Gastrocnemius medialis (tissue), 4 donors: ENCODE data around the gene PLCL1. TPM values are rescaled to one million over a fixed set of nuclear protein-coding genes. Genes with fewer than 3 reads are reported as not detected.

ENCODE experiments used
- ATAC-seq, 2 donors: fragments of 150-250 bp; one replicate each; pipeline ENCODE4 v1.9.1; 2016
- DNase-seq, 2 donors: peaks; one replicate each; pipeline ENCODE4 v3.0.0-alpha.2; 2019
- H3K27ac ChIP-seq, 4 donors: fragments of 200-600 bp; sonication (generic); 1 replicate in 1 of 4; 2 replicates in 3 of 4; pipeline ENCODE4 v1.5.1; 2016 to 2018; ENCODE audit warnings: mild to moderate bottlenecking in 2 of 4, moderate library complexity in 1 of 4
- H3K27me3 ChIP-seq, 3 donors: fragments of 200-600 bp; sonication (generic) in 2 of 3; 1 replicate in 1 of 3; 2 replicates in 2 of 3; pipeline versions ENCODE4 v1.5.1 to v1.6.0; 2016 to 2019; ENCODE audit warnings: mild to moderate bottlenecking in 1 of 3, moderate library complexity in 1 of 3
- H3K36me3 ChIP-seq, 2 donors: fragments of 200-600 bp; sonication (generic) in 1 of 2; one replicate each; pipeline ENCODE4 v1.5.1; 2017 to 2018
- H3K4me1 ChIP-seq, 2 donors: fragments of 200-600 bp; sonication (generic) in 1 of 2; one replicate each; pipeline ENCODE4 v1.5.1; 2016 to 2017; ENCODE audit warnings: mild to moderate bottlenecking in 2 of 2
- H3K4me3 ChIP-seq, 4 donors: fragments of 200-600 bp; sonication (generic) in 3 of 4; 1 replicate in 1 of 4; 2 replicates in 3 of 4; pipeline ENCODE4 v1.5.1; 2016 to 2019; ENCODE audit warnings: mild to moderate bottlenecking in 2 of 4
- H3K9me3 ChIP-seq, 3 donors: fragments of 200-600 bp; sonication (generic) in 2 of 3; 1 replicate in 1 of 3; 2 replicates in 2 of 3; pipeline ENCODE4 v1.5.1; 2016 to 2019
- POLR2A ChIP-seq, 2 donors: fragments of 450-650 bp; IDR thresholded peaks; one replicate each; pipeline ENCODE4 v1.6.1; 2017; ENCODE audit warnings: antibody characterized with exemption in 2 of 2, mild to moderate bottlenecking in 2 of 2, moderate library complexity in 2 of 2
- in situ Hi-C, 4 donors: fragments of 200-750 bp; cut with MboI; loops; one replicate each; pipeline versions ENCODE4 v1.15.0 to v1.8.0; 2017; ENCODE audit warnings: low sequenced_read_pairs in 4 of 4
- intact Hi-C: fragments of 100-400 bp; cut with DNase I; formaldehyde crosslinking; loops from one replicate; pipeline ENCODE4 v1.15.1; 2023; ENCODE audit warnings: low total_unique reads
- total RNA-seq, 4 donors: library from RNA; depleted of rRNA; stranded (reverse); fragments of >200 nt; gene quantifications; one replicate each; pipeline versions ENCODE4 v1.1.0 to v1.2.3, GENCODE V29; 2016
- TF ChIP-seq, protein P1 (sequence below), 5 experiments: fragments of 450-650 bp in 3 of 5; fragments of 200-600 bp in 2 of 5; sonication (generic) in 2 of 5; IDR thresholded peaks in 4 of 5; conservative IDR thresholded peaks in 1 of 5; 1 replicate in 4 of 5; 2 replicates in 1 of 5; pipeline ENCODE4 v1.5.1; 2016 to 2019; ENCODE audit warnings: antibody characterized with exemption in 5 of 5, mild to moderate bottlenecking in 3 of 5, moderate library complexity in 3 of 5

Gene PLCL1
- total RNA-seq, 4 donors from 2014 or later, result 5.9 to 10.7 (median 9.8) TPM

GRCh38 chr2:198033626-198034025 is 229.2 kb downstream of the PLCL1 start:
- TF ChIP-seq, protein P1, sequence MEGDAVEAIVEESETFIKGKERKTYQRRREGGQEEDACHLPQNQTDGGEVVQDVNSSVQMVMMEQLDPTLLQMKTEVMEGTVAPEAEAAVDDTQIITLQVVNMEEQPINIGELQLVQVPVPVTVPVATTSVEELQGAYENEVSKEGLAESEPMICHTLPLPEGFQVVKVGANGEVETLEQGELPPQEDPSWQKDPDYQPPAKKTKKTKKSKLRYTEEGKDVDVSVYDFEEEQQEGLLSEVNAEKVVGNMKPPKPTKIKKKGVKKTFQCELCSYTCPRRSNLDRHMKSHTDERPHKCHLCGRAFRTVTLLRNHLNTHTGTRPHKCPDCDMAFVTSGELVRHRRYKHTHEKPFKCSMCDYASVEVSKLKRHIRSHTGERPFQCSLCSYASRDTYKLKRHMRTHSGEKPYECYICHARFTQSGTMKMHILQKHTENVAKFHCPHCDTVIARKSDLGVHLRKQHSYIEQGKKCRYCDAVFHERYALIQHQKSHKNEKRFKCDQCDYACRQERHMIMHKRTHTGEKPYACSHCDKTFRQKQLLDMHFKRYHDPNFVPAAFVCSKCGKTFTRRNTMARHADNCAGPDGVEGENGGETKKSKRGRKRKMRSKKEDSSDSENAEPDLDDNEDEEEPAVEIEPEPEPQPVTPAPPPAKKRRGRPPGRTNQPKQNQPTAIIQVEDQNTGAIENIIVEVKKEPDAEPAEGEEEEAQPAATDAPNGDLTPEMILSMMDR (IDR thresholded peaks at IDR 0.05 in 4 of 5, conservative IDR thresholded peaks at IDR 0.05 in 1 of 5), result no peak
- no peaks in the 10 kb centered on the region for H3K9me3 ChIP-seq
- DNase-seq (no peak), ATAC-seq (no peak)
- H3K36me3 ChIP-seq, result no peaks in the 10 kb centered on the region
- no peak overlapping the region for H3K4me3 ChIP-seq
- in situ Hi-C loops, result no loop called here
- intact Hi-C loops, result no loop called here
- H3K27me3 ChIP-seq, result no peaks in the 10 kb centered on the region
- H3K4me1 ChIP-seq, result peaks cover 7 to 18% of the 10 kb centered on the region in 2 donors
- no peak overlapping the region for H3K27ac ChIP-seq

DNA sequence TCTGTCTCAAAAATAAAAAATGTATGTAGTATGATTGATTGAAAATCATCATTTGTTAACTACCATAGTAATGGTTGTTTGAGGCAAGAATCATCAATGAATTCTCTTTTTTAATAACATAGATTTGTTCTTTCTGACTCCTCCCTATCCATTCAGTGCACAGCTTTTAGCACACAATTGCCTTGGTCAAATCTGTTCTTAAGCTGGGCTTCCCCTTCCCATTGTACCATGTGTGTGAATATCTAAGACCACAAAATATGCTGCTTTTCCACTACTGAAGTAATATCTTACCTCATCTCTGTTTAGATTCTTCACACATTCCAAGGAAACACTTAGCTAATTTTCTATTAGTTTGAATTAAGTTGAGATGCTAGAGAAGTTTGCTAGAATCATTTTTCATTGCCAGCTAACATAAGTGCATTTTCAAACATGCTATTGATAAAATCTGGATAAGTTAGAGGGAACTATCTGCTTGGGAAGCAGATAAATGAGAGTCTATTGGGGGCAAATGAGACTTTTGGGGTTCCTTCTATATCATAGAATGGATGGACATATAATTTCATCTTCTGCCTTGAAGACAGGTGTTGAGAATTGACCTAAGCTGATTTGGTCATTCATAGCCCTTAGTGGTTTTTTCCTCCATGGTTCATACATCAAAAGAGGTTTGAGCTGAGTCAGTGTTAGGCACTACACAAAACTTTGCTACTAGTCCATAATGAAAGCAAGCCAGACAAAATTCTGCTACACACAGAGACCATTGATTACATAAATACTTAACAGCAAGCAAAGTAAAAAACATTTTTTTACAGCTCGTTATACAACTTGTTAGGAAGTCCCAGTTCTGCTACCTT is 231.9 kb downstream of the PLCL1 start:
- intact Hi-C loops, result no loop called here

GRCh38 chr2:198040835-198041234 is 236.4 kb downstream of the PLCL1 start:
- peaks cover 0 to 5% of the 10 kb centered on the region in 2 donors for H3K4me1 ChIP-seq
- DNase-seq (no peak), ATAC-seq (no peak)
- no peak overlapping the region for H3K27ac ChIP-seq
- H3K27me3 ChIP-seq, result no peaks in the 10 kb centered on the region
- no peaks in the 10 kb centered on the region for H3K36me3 ChIP-seq
- no peaks in the 10 kb centered on the region for H3K9me3 ChIP-seq
- TF ChIP-seq, protein P1 (IDR thresholded peaks at IDR 0.05 in 4 of 5, conservative IDR thresholded peaks at IDR 0.05 in 1 of 5), result no peak
- TF ChIP-seq POLR2A (IDR thresholded peaks at IDR 0.05), result no peak
- in situ Hi-C loops (no loop called here), intact Hi-C loops (no loop called here)
- no peak overlapping the region for H3K4me3 ChIP-seq

More for the DNA sequence above, 231.9 kb downstream of the PLCL1 start:
- Histone ChIP-seq H3K9me3 (no peaks in the 10 kb centered on the region), H3K4me1 (peaks cover 4 to 5% of the 10 kb centered on the region in 2 donors), H3K27me3 (no peaks in the 10 kb centered on the region), H3K27ac (no peak overlapping the region), H3K4me3 (no peak overlapping the region), H3K36me3 (no peaks in the 10 kb centered on the region)
- TF ChIP-seq, protein P1 (IDR thresholded peaks at IDR 0.05 in 4 of 5, conservative IDR thresholded peaks at IDR 0.05 in 1 of 5), result no peak
- no peak for TF ChIP-seq POLR2A (IDR thresholded peaks at IDR 0.05)
- DNase-seq (no peak), ATAC-seq (no peak)
- in situ Hi-C loops, result no loop called here

GRCh38 chr2:198042189-198042588 is 237.8 kb downstream of the PLCL1 start:
- Histone ChIP-seq H3K27ac (no peak overlapping the region), H3K4me3 (no peak overlapping the region), H3K36me3 (no peaks in the 10 kb centered on the region), H3K4me1 (no peaks in the 10 kb centered on the region), H3K27me3 (no peaks in the 10 kb centered on the region), H3K9me3 (no peaks in the 10 kb centered on the region)
- intact Hi-C loops, result no loop called here
- in situ Hi-C loops, result no loop called here
- ATAC-seq (no peak), DNase-seq (no peak)
- TF ChIP-seq POLR2A (IDR thresholded peaks at IDR 0.05), result no peak
- TF ChIP-seq, protein P1 (IDR thresholded peaks at IDR 0.05 in 4 of 5, conservative IDR thresholded peaks at IDR 0.05 in 1 of 5), result no peak
